Progenitor cell of endocrine pancreas (in vitro differentiated cells): ENCODE measurements around the gene PPP1R14D. TPM values are rescaled to one million over a fixed set of nuclear protein-coding genes. Genes with fewer than 3 reads are reported as not detected.
A peak's percentile ranks its signal among the peaks of the same experiment; 100 is the strongest.

ENCODE experiments used
- DNase-seq: peaks from one replicate; pipeline ENCODE4 v3.0.0; 2021; ENCODE audit warnings: low spot score; ENCODE audit not compliant: unreplicated experiment
- H3K27ac Mint-ChIP-seq: 2 replicates; pipeline ENCODE4 v1.8.0; 2021; ENCODE audit warnings: mild to moderate bottlenecking, moderate library complexity, mixed read lengths
- H3K27me3 Mint-ChIP-seq: 2 replicates; pipeline ENCODE4 v1.8.0; 2021; ENCODE audit warnings: mixed read lengths
- H3K36me3 Mint-ChIP-seq: 2 replicates; pipeline ENCODE4 v1.8.0; 2022; ENCODE audit warnings: mixed read lengths; ENCODE audit not compliant: insufficient read depth
- H3K4me1 Mint-ChIP-seq: 2 replicates; pipeline ENCODE4 v1.8.0; 2021; ENCODE audit warnings: low read depth, mixed read lengths
- H3K4me3 Mint-ChIP-seq: 2 replicates; pipeline ENCODE4 v1.8.0; 2021; ENCODE audit warnings: low read depth, mild to moderate bottlenecking, moderate library complexity, mixed read lengths
- H3K9me3 Mint-ChIP-seq: 2 replicates; pipeline ENCODE4 v1.8.0; 2021; ENCODE audit warnings: low read depth, mixed read lengths
- CTCF ChIP-seq: fragments of 200-600 bp; sonication (generic); IDR thresholded peaks from one replicate; pipeline ENCODE4 v1.5.0; 2021; ENCODE audit warnings: antibody characterized with exemption, mild to moderate bottlenecking; ENCODE audit not compliant: unreplicated experiment
- total RNA-seq: library from RNA; stranded (reverse); gene quantifications from 2 replicates; pipeline ENCODE4 v1.2.1, GENCODE V29; 2021

Gene PPP1R14D
- total RNA-seq, 1 donor from 2014 or later: 0.81 TPM

DNA sequence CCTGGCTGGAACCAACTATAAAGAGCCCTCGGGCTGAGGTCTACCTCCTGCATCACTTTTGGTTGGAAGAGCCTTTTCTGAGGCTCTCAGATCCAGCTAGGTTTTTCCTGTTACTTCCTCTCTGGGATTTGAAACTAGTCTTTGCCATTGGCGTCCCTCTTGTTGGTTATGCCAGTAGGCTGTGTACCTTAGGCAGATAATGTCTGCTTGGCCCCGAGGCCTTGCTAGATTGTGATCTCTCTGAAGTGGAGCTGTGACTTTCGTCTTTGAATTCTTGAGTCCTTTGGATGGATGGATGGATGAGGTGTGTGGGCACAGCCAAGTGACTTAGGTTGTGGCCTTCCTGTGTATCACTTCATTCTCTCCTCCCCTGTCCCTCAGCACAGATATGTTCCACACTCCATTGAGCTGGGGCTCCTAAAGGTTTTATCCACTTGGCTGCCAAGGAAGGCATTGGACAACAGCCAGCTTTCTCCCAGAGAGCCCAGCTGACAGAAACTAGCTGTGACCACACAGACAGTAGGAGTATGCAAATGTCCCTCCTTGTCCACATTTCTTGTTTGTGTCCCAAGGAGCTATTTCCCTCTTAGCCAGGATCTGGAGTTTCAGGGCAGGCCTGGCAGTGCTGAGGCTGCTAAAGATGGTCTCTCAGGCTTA is 13.3 kb downstream of the PPP1R14D start:
- Mint-ChIP-seq H3K4me3 (no peak overlapping the region), H3K27ac (no peak overlapping the region), H3K27me3 (no peaks in the 10 kb centered on the region), H3K9me3 (no peaks in the 10 kb centered on the region), H3K4me1 (no peaks in the 10 kb centered on the region), H3K36me3 (peaks cover 6% of the 10 kb centered on the region)
- no peak for TF ChIP-seq CTCF
- DNase-seq: no peak

DNA sequence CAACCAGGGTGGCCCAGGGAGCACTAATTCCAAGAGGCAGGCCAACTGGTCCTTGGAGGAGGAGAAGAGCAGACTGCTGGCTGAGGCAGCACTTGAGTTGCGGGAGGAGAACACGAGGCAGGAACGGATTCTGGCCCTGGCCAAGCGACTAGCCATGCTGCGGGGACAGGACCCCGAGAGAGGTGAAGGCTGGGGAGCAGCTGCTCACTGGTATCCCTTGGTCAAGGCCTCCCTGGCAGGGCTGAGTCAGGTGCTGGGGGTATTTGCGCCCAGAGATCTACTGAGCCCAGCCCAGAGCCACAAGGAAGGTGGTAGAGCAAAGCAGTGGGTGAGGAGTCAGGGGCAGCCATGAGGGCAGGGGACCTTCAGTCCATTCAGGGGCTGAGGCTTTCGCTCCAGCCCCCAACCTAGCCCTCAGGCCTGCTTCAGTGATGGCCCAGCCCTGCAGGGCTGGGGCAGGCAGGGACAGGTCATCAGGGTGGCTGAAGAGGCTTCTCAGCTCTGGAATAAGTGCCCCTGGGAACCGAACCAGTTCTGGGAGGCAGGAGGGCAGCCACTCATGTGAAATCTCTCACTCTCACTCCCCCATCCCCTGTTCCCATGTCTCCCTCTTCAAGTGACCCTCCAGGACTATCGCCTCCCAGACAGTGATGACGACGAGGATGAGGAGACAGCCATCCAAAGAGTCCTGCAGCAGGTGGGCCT is 15.6 kb downstream of the PPP1R14D start:
- no peak overlapping the region for H3K27ac Mint-ChIP-seq
- H3K36me3 Mint-ChIP-seq: peaks cover 6% of the 10 kb centered on the region
- no peak for DNase-seq
- H3K9me3 Mint-ChIP-seq: no peaks in the 10 kb centered on the region
- H3K27me3 Mint-ChIP-seq: no peaks in the 10 kb centered on the region
- no peak overlapping the region for H3K4me3 Mint-ChIP-seq
- TF ChIP-seq CTCF: no peak
- peaks cover 5% of the 10 kb centered on the region for H3K4me1 Mint-ChIP-seq

- Mint-ChIP-seq H3K4me1 (peaks cover 11% of the 10 kb centered on the region), H3K27me3 (no peaks in the 10 kb centered on the region), H3K36me3 (no peaks in the 10 kb centered on the region), H3K9me3 (no peaks in the 10 kb centered on the region), H3K27ac (no peak overlapping the region), H3K4me3 (peak overlapping the region; percentile 32)
- TF ChIP-seq CTCF: no peak
- no peak for DNase-seq
Measured at GRCh38 chr15:40808861-40809450, 19.6 kb downstream of the PPP1R14D start.

- peak overlapping the region; percentile 99 for H3K4me3 Mint-ChIP-seq
Measured at GRCh38 chr15:40807888-40808461, 20.5 kb downstream of the PPP1R14D start.

More at GRCh38 chr15:40807888-40808461, 20.5 kb downstream of the PPP1R14D start:
- peak overlapping the region; percentile 95 for H3K27ac Mint-ChIP-seq
- DNase-seq: no peak
- no peak for TF ChIP-seq CTCF
- H3K27me3 Mint-ChIP-seq: no peaks in the 10 kb centered on the region
- no peaks in the 10 kb centered on the region for H3K36me3 Mint-ChIP-seq
- peaks cover 11% of the 10 kb centered on the region for H3K4me1 Mint-ChIP-seq
- no peaks in the 10 kb centered on the region for H3K9me3 Mint-ChIP-seq
